ENCODE data around the gene SSR2. TPM values are rescaled to one million over a fixed set of nuclear protein-coding genes. Genes with fewer than 3 reads are reported as not detected.
A peak's percentile ranks its signal among the peaks of the same experiment; 100 is the strongest.

Gene SSR2
- total RNA-seq, 1 donor from 2014 or later = 75.8 TPM

DNA sequence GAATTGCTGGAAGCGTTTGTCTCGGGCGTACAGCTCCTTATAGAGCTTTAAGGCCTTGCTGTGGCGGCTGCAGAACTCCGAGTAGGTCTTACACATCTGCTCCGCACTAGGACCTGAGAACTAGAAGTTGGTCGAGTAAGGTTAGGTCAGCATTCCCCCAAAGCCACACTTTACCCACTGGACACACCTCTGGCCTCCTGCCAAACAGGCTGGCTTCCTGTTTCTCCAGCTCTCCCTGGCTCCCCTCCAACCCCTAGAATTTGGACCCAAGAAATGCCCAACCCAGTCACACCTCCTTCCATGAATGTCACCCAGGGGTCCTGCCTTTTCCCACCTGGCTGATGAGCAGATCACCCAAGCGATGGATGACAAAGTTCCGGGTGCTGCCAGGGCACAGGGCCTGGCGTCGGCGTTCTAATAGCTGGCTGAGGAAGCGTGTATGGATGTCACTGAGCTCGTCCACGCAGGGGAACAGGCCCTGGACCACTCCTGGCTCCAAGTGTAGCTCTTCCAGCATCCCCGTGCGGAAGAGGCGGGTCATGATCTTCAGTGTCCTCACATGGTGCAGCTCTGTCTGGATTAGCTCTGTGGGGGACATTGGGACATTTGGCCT is 58.0 kb downstream of the SSR2 start:
- ATAC-seq (no peak), DNase-seq (peak; percentile 69)
- intact Hi-C loops (cut with micrococcal nuclease) = no loop called here

DNA sequence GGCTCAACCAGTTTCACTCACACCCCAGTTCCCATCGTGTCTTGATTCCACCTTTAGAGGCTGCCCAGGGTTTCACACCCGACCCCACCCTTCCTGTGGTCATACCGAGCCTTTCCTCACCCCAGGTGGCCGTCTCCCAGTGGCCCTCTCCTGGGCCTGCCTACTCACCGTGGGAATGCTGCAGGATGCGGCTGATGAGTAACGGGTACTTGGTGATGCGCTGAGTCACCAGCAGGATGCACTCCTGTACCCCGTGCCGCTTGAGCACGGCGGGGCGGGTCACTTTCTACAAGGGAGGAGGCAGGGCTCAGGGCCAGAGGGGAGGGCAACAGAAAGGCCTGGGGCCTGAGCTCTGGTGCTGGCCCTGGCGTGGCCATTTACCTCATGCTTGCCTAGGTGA is 58.8 kb downstream of the SSR2 start:
- DNase-seq (peak; percentile 71), ATAC-seq (peak; percentile 49)
- intact Hi-C loops (cut with micrococcal nuclease) = no loop called here

DNA sequence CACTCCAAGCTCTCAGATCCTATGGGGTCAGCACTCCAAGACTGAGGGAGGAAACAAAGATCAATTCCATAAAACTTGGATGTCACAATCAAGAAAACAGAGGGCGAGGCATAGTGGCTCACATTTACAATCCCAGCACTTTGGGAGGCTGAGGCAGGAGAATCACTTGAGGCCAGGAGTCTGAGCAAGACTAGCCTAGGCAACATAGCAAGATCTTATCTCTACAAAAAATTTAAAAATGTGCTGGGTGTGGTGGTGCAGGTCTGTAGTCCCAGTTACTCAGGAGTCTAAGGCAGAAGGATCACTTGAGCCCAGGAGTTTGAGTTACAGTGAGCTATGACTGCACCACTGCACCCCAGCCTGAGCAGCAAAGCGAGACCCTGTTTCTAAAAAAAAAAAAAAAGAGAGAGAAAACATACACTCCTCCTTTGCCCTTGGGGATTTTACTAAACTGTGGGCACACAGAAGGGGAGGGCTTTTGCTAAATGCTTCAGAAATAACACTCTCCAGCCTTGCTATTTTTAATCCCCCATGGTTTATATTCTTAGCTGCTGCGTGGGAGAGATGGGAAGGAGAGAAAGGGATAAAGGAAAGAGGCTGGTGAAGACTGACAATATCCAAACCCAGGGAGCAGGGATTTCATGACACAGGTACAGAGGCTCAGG is 60.5 kb downstream of the SSR2 start:
- ATAC-seq (peak; percentile 47), DNase-seq (no peak)
- intact Hi-C loops (cut with micrococcal nuclease) = no loop called here

Other genes starting within 250 kb of the SSR2 start
- 20.3 TPM for gene GON4L, start 163.7 kb downstream of the SSR2 start, total RNA-seq
- 6.6 TPM for gene SYT11, start 161.4 kb downstream of the SSR2 start, total RNA-seq
- gene RIT1, start 109.6 kb downstream of the SSR2 start, total RNA-seq = 18.7 TPM
- gene KHDC4, start 86.5 kb downstream of the SSR2 start, total RNA-seq = 22.6 TPM
- not detected for gene RXFP4, start 79.3 kb downstream of the SSR2 start, total RNA-seq
- gene ARHGEF2, start 42.4 kb downstream of the SSR2 start, total RNA-seq = 61.2 TPM
- gene UBQLN4, start 32.8 kb upstream of the SSR2 start, total RNA-seq = 33.9 TPM
- gene LAMTOR2, start 33.8 kb upstream of the SSR2 start, total RNA-seq = 65.6 TPM
- gene RAB25, start 40.2 kb upstream of the SSR2 start, total RNA-seq = not detected
- gene MEX3A, start 61.5 kb upstream of the SSR2 start, total RNA-seq = 0.17 TPM
- gene LMNA, start 93.8 kb upstream of the SSR2 start, total RNA-seq = 252 TPM
- 0.69 TPM for gene SEMA4A, start 132.6 kb upstream of the SSR2 start, total RNA-seq
- 15.3 TPM for gene SLC25A44, start 173.2 kb upstream of the SSR2 start, total RNA-seq
- 65.1 TPM for gene PMF1, start 192.1 kb upstream of the SSR2 start, total RNA-seq
- 1.1 TPM for gene BGLAP, start 221.2 kb upstream of the SSR2 start, total RNA-seq
- gene PAQR6, start 227.1 kb upstream of the SSR2 start, total RNA-seq = 0.32 TPM